ENCODE results near the gene NFASC.

The NFASC gene

DNA sequence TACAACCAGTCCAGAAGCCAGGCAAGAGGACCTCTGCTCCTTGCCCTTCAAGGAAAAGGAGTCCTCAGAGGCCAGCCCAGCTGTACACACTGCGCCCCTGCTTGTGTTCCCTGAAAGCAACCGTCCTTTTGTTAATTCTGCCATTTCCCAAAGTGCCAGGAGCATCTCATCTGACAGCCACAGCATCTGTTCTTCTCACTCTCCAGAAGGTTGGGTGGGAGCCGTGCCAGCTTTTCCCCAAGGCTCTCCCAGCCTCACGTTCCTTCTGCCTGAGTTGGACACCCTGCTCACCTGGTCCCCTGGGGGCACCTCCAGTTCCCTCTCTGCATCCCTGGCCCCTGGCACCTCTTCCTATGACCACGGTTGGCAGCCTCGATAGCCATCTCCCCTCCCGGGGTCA, 161.8 kb downstream of the NFASC start:
- CTCF ChIA-PET: interaction anchor here (1.5 kb wide), 1 partner anchor 29 kb away, joined by 5 read pairs; no protein-coding TSS in a partner anchor
- TF ChIP-seq, protein P1, sequence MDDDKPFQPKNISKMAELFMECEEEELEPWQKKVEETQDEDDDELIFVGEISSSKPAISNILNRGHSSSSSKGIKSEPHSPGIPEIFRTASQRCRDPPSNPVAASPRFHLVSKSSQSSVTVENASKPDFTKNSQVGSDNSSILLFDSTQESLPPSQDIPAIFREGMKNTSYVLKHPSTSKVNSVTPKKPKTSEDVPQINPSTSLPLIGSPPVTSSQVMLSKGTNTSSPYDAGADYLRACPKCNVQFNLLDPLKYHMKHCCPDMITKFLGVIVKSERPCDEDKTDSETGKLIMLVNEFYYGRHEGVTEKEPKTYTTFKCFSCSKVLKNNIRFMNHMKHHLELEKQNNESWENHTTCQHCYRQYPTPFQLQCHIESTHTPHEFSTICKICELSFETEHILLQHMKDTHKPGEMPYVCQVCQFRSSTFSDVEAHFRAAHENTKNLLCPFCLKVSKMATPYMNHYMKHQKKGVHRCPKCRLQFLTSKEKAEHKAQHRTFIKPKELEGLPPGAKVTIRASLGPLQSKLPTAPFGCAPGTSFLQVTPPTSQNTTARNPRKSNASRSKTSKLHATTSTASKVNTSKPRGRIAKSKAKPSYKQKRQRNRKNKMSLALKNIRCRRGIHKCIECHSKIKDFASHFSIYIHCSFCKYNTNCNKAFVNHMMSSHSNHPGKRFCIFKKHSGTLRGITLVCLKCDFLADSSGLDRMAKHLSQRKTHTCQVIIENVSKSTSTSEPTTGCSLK (tag by site-specific recombination; IDR thresholded peaks at IDR 0.05): no peak
- TF ChIP-seq ZNF23 (tag by site-specific recombination; IDR thresholded peaks at IDR 0.05; ENCODE audit: borderline replicate concordance) (no peak), ZNF214 (tag by site-specific recombination; IDR thresholded peaks at IDR 0.05; ENCODE audit: borderline replicate concordance) (no peak), SP2 (tag by site-specific recombination; IDR thresholded peaks at IDR 0.05) (no peak)
- no peaks in the 10 kb centered on the region for H3K4me1 ChIP-seq (ENCODE audit: control insufficient read depth, insufficient read depth, low read length)
- no peak overlapping the region for H3K27ac ChIP-seq (ENCODE audit: extremely low read depth, low read depth, low read length)
- POLR2A ChIA-PET: no interaction called here
- H3K4me3 ChIP-seq (ENCODE audit: low read depth, low read length): no peak overlapping the region
- no peaks in the 10 kb centered on the region for H3K36me3 ChIP-seq (ENCODE audit: control insufficient read depth in 2 of 2, insufficient read depth in 1 of 2, low read length in 2 of 2)
- no peaks in the 10 kb centered on the region for H3K9me3 ChIP-seq (ENCODE audit: control insufficient read depth, insufficient read depth, low read depth, low read length)

DNA sequence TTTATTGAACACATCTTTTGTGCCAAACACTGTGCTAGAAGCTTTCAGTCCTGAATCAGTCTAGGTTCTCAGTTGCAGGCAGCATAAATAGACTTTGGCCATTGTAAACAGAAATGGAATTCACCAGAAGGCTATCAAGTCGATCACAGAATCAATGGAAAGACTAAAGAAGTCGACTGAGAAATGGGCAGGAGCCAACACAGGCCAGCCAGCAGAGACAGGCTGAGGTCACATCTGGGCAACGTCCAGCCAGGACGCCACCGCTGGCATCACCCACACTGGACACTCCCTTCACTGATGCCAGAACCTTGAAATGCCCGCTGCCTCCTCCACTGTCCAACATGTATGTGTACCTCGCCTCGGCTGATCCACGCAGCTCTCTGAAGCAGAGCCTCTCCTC, 166.9 kb downstream of the NFASC start:
- Histone ChIP-seq H3K4me1 (ENCODE audit: control insufficient read depth, insufficient read depth, low read length) (no peaks in the 10 kb centered on the region), H3K4me3 (ENCODE audit: low read depth, low read length) (no peak overlapping the region), H3K36me3 (ENCODE audit: control insufficient read depth in 2 of 2, insufficient read depth in 1 of 2, low read length in 2 of 2) (no peaks in the 10 kb centered on the region), H3K9me3 (ENCODE audit: control insufficient read depth, insufficient read depth, low read depth, low read length) (no peaks in the 10 kb centered on the region), H3K27ac (ENCODE audit: extremely low read depth, low read depth, low read length) (no peak overlapping the region)
- POLR2A ChIA-PET: no interaction called here
- CTCF ChIA-PET: interaction anchor here (3.2 kb wide), 1 partner anchor 25 kb away, joined by 20 read pairs; no protein-coding TSS in a partner anchor
- TF ChIP-seq MYNN (tag by site-specific recombination; IDR thresholded peaks at IDR 0.05; ENCODE audit: borderline replicate concordance): no peak
- TF ChIP-seq ZNF174 (tag by site-specific recombination; IDR thresholded peaks at IDR 0.05): no peak
- peak; percentile 93 for TF ChIP-seq ZBTB17 (tag by site-specific recombination; IDR thresholded peaks at IDR 0.05)
- TF ChIP-seq CTCF (tag by site-specific recombination; IDR thresholded peaks at IDR 0.05): no peak
- TF ChIP-seq ZNF660 (tag by site-specific recombination; IDR thresholded peaks at IDR 0.05): no peak

- ChIA-PET CTCF (interaction anchor here (0.6 to 3.2 kb wide), 2 partner anchors 24 to 50 kb away, joined by 3 to 20 read pairs; no protein-coding TSS in a partner anchor), POLR2A (no interaction called here)
- TF ChIP-seq ZNF138 (tag by site-specific recombination; IDR thresholded peaks at IDR 0.05; ENCODE audit: borderline replicate concordance) (no peak), GLIS2 (tag by site-specific recombination; IDR thresholded peaks at IDR 0.05) (no peak), ZNF654 (tag by site-specific recombination; IDR thresholded peaks at IDR 0.05; ENCODE audit: low read depth) (no peak), ZNF335 (tag by site-specific recombination; conservative IDR thresholded peaks at IDR 0.05) (no peak), ZFHX2 (tag by site-specific recombination; conservative IDR thresholded peaks at IDR 0.05) (no peak), RBAK (tag by site-specific recombination; IDR thresholded peaks at IDR 0.05) (no peak), ZNF140 (tag by site-specific recombination; IDR thresholded peaks at IDR 0.05) (no peak), ZBTB7A (tag by site-specific recombination; IDR thresholded peaks at IDR 0.05; ENCODE audit: low read depth) (no peak), ZNF776 (tag by site-specific recombination; IDR thresholded peaks at IDR 0.05; ENCODE audit: borderline replicate concordance) (no peak), ZNF791 (tag by site-specific recombination; IDR thresholded peaks at IDR 0.05) (no peak)
- TF ChIP-seq, protein P2, sequence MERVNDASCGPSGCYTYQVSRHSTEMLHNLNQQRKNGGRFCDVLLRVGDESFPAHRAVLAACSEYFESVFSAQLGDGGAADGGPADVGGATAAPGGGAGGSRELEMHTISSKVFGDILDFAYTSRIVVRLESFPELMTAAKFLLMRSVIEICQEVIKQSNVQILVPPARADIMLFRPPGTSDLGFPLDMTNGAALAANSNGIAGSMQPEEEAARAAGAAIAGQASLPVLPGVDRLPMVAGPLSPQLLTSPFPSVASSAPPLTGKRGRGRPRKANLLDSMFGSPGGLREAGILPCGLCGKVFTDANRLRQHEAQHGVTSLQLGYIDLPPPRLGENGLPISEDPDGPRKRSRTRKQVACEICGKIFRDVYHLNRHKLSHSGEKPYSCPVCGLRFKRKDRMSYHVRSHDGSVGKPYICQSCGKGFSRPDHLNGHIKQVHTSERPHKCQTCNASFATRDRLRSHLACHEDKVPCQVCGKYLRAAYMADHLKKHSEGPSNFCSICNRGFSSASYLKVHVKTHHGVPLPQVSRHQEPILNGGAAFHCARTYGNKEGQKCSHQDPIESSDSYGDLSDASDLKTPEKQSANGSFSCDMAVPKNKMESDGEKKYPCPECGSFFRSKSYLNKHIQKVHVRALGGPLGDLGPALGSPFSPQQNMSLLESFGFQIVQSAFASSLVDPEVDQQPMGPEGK (tag by site-specific recombination; IDR thresholded peaks at IDR 0.05): no peak
- Histone ChIP-seq H3K4me3 (ENCODE audit: low read depth, low read length) (no peak overlapping the region), H3K4me1 (ENCODE audit: control insufficient read depth, insufficient read depth, low read length) (no peaks in the 10 kb centered on the region), H3K9me3 (ENCODE audit: control insufficient read depth, insufficient read depth, low read depth, low read length) (no peaks in the 10 kb centered on the region), H3K36me3 (ENCODE audit: control insufficient read depth in 2 of 2, insufficient read depth in 1 of 2, low read length in 2 of 2) (no peaks in the 10 kb centered on the region), H3K27ac (ENCODE audit: extremely low read depth, low read depth, low read length) (no peak overlapping the region)
Measured at GRCh38 chr1:205038132-205038786, 167.6 kb downstream of the NFASC start.
